ENCODE data around the gene GMFB. TPM values are rescaled to one million over a fixed set of nuclear protein-coding genes. Genes with fewer than 3 reads are reported as not detected.
A peak's percentile ranks its signal among the peaks of the same experiment; 100 is the strongest.

Gene GMFB
- total RNA-seq, 1 experiment from 2014 or later: 63.7 TPM

- Mint-ChIP-seq H3K4me1 (peaks cover 2% of the 10 kb centered on the region), H3K4me3 (no peak overlapping the region), H3K27me3 (ENCODE audit: low read depth) (no peaks in the 10 kb centered on the region), H3K27ac (no peak overlapping the region), H3K9me3 (peaks cover 4% of the 10 kb centered on the region), H3K36me3 (no peaks in the 10 kb centered on the region)
- ATAC-seq: no peak
- CTCF ChIA-PET: no interaction called here
- POLR2A ChIA-PET: no interaction called here
- DNase-seq (ENCODE audit: low spot score): no peak
- no peak for TF ChIP-seq GTF2I (CRISPR knock-in tag; conservative IDR thresholded peaks at IDR 0.05)
- TF ChIP-seq IRF2 (CRISPR knock-in tag; IDR thresholded peaks at IDR 0.05; ENCODE audit: borderline replicate concordance, low read depth): no peak
- TF ChIP-seq, protein P1, sequence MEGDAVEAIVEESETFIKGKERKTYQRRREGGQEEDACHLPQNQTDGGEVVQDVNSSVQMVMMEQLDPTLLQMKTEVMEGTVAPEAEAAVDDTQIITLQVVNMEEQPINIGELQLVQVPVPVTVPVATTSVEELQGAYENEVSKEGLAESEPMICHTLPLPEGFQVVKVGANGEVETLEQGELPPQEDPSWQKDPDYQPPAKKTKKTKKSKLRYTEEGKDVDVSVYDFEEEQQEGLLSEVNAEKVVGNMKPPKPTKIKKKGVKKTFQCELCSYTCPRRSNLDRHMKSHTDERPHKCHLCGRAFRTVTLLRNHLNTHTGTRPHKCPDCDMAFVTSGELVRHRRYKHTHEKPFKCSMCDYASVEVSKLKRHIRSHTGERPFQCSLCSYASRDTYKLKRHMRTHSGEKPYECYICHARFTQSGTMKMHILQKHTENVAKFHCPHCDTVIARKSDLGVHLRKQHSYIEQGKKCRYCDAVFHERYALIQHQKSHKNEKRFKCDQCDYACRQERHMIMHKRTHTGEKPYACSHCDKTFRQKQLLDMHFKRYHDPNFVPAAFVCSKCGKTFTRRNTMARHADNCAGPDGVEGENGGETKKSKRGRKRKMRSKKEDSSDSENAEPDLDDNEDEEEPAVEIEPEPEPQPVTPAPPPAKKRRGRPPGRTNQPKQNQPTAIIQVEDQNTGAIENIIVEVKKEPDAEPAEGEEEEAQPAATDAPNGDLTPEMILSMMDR (IDR thresholded peaks at IDR 0.05): no peak
- TF ChIP-seq ZNF219 (CRISPR knock-in tag; IDR thresholded peaks at IDR 0.05; ENCODE audit: borderline replicate concordance): no peak
- TF ChIP-seq TEAD4 (CRISPR knock-in tag; IDR thresholded peaks at IDR 0.05): no peak
- no peak for TF ChIP-seq ZNF263 (CRISPR knock-in tag; IDR thresholded peaks at IDR 0.05; ENCODE audit: low read depth)
- no peak for TF ChIP-seq JUN (CRISPR knock-in tag; IDR thresholded peaks at IDR 0.05)
- no peak for TF ChIP-seq ZNF138 (CRISPR knock-in tag; conservative IDR thresholded peaks at IDR 0.05)
- no peak for TF ChIP-seq ZNF121 (CRISPR knock-in tag; IDR thresholded peaks at IDR 0.05)
Observed at GRCh38 chr14:54498579-54498978, 9.8 kb upstream of the GMFB start.

GRCh38 chr14:54498095-54498531, 9.3 kb upstream of the GMFB start:
- Mint-ChIP-seq H3K4me1 (peaks cover 6% of the 10 kb centered on the region), H3K9me3 (peaks cover 4% of the 10 kb centered on the region), H3K36me3 (no peaks in the 10 kb centered on the region), H3K27me3 (ENCODE audit: low read depth) (no peaks in the 10 kb centered on the region), H3K27ac (no peak overlapping the region), H3K4me3 (no peak overlapping the region)
- TF ChIP-seq TEAD4 (CRISPR knock-in tag; IDR thresholded peaks at IDR 0.05) (no peak), MAX (CRISPR knock-in tag; IDR thresholded peaks at IDR 0.05) (no peak), GABPB1 (CRISPR knock-in tag; IDR thresholded peaks at IDR 0.05) (0 out of 2 replicates have a peak, but pooled peaks have one; percentile 10), ZNF425 (CRISPR knock-in tag; conservative IDR thresholded peaks at IDR 0.05) (no peak)
- DNase-seq (ENCODE audit: low spot score) (no peak), ATAC-seq (no peak)
- POLR2A ChIA-PET: no interaction called here
- CTCF ChIA-PET: no interaction called here

- Mint-ChIP-seq H3K27me3 (ENCODE audit: low read depth) (no peaks in the 10 kb centered on the region), H3K4me1 (peaks cover 9% of the 10 kb centered on the region), H3K27ac (no peak overlapping the region), H3K9me3 (peaks cover 4% of the 10 kb centered on the region), H3K36me3 (no peaks in the 10 kb centered on the region), H3K4me3 (no peak overlapping the region)
- ATAC-seq: no peak
- ChIA-PET CTCF (interaction anchor here (0.6 kb wide), 1 partner anchor 9 kb away, joined by 3 read pairs; no protein-coding TSS in a partner anchor), POLR2A (no interaction called here)
- no peak for DNase-seq (ENCODE audit: low spot score)
- no peak for TF ChIP-seq SMAD3 (CRISPR knock-in tag; IDR thresholded peaks at IDR 0.05; ENCODE audit: borderline replicate concordance)
- no peak for TF ChIP-seq ZSCAN18 (CRISPR knock-in tag; IDR thresholded peaks at IDR 0.05)
- TF ChIP-seq, protein P2, sequence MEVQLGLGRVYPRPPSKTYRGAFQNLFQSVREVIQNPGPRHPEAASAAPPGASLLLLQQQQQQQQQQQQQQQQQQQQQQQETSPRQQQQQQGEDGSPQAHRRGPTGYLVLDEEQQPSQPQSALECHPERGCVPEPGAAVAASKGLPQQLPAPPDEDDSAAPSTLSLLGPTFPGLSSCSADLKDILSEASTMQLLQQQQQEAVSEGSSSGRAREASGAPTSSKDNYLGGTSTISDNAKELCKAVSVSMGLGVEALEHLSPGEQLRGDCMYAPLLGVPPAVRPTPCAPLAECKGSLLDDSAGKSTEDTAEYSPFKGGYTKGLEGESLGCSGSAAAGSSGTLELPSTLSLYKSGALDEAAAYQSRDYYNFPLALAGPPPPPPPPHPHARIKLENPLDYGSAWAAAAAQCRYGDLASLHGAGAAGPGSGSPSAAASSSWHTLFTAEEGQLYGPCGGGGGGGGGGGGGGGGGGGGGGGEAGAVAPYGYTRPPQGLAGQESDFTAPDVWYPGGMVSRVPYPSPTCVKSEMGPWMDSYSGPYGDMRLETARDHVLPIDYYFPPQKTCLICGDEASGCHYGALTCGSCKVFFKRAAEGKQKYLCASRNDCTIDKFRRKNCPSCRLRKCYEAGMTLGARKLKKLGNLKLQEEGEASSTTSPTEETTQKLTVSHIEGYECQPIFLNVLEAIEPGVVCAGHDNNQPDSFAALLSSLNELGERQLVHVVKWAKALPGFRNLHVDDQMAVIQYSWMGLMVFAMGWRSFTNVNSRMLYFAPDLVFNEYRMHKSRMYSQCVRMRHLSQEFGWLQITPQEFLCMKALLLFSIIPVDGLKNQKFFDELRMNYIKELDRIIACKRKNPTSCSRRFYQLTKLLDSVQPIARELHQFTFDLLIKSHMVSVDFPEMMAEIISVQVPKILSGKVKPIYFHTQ (CRISPR knock-in tag; IDR thresholded peaks at IDR 0.05): no peak
- TF ChIP-seq PRRX2 (CRISPR knock-in tag; IDR thresholded peaks at IDR 0.05): no peak
- TF ChIP-seq, protein P3, sequence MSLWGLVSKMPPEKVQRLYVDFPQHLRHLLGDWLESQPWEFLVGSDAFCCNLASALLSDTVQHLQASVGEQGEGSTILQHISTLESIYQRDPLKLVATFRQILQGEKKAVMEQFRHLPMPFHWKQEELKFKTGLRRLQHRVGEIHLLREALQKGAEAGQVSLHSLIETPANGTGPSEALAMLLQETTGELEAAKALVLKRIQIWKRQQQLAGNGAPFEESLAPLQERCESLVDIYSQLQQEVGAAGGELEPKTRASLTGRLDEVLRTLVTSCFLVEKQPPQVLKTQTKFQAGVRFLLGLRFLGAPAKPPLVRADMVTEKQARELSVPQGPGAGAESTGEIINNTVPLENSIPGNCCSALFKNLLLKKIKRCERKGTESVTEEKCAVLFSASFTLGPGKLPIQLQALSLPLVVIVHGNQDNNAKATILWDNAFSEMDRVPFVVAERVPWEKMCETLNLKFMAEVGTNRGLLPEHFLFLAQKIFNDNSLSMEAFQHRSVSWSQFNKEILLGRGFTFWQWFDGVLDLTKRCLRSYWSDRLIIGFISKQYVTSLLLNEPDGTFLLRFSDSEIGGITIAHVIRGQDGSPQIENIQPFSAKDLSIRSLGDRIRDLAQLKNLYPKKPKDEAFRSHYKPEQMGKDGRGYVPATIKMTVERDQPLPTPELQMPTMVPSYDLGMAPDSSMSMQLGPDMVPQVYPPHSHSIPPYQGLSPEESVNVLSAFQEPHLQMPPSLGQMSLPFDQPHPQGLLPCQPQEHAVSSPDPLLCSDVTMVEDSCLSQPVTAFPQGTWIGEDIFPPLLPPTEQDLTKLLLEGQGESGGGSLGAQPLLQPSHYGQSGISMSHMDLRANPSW (CRISPR knock-in tag; conservative IDR thresholded peaks at IDR 0.05; ENCODE audit: low read depth): no peak
- TF ChIP-seq ZNF423 (CRISPR knock-in tag; IDR thresholded peaks at IDR 0.05): no peak
- TF ChIP-seq ZNF425 (CRISPR knock-in tag; conservative IDR thresholded peaks at IDR 0.05): no peak
- no peak for TF ChIP-seq ZNF232 (CRISPR knock-in tag; IDR thresholded peaks at IDR 0.05)
Observed at GRCh38 chr14:54497224-54497623, 8.4 kb upstream of the GMFB start.

Data from WTC11 (cell line).